Neuronal stem cell (in vitro differentiated cells): Measurements from ENCODE around the gene FAM20C.
"Not testable (repeated sequence)": the region's sequence is repeated elsewhere in the genome, so short reads cannot be mapped to it uniquely, and the experiment has no call there.

Experiments used
- DNase-seq: peaks from one replicate; pipeline ENCODE4 v3.0.0-alpha.2; 2013; ENCODE audit warnings: low spot score
- H2AFZ ChIP-seq: one replicate; pipeline ENCODE4 v1.6.1; 2013; ENCODE audit warnings: mild to moderate bottlenecking, low read length, inconsistent platforms
- H2AK5ac ChIP-seq: 2 replicates; pipeline ENCODE4 v1.6.1; 2013; ENCODE audit warnings: low read depth, mild to moderate bottlenecking, inconsistent platforms, low read length, moderate library complexity, mixed read lengths
- H2BK120ac ChIP-seq: 2 replicates; pipeline ENCODE4 v1.6.1; 2013; ENCODE audit warnings: low read depth, mild to moderate bottlenecking, inconsistent platforms, low read length, moderate library complexity, mixed read lengths
- H2BK12ac ChIP-seq: one replicate; pipeline ENCODE4 v1.6.1; 2013; ENCODE audit warnings: low read length, inconsistent platforms
- H2BK15ac ChIP-seq: 2 replicates; pipeline ENCODE4 v1.6.1; 2013; ENCODE audit warnings: mild to moderate bottlenecking, low read length, inconsistent platforms, mixed read lengths
- H2BK5ac ChIP-seq: one replicate; pipeline ENCODE4 v1.6.1; 2013; ENCODE audit warnings: inconsistent platforms, mild to moderate bottlenecking, low read length, moderate library complexity
- H3K14ac ChIP-seq: one replicate; pipeline ENCODE4 v1.6.1; 2013; ENCODE audit warnings: low read length, inconsistent platforms
- H3K18ac ChIP-seq: 2 replicates; pipeline ENCODE4 v1.6.1; 2013; ENCODE audit warnings: low read length, inconsistent platforms
- H3K23ac ChIP-seq: 2 replicates; pipeline ENCODE4 v1.6.1; 2013; ENCODE audit warnings: low read depth, mild to moderate bottlenecking, mixed read lengths, low read length, inconsistent platforms; ENCODE audit not compliant: poor library complexity
- H3K27ac ChIP-seq: replicated peaks from 3 replicates; pipeline ENCODE4 v1.5.1; 2013; ENCODE audit warnings: low read length, inconsistent platforms
- H3K27me3 ChIP-seq, 3 experiments: 2 replicates each; pipeline ENCODE4 v1.6.1; 2013; ENCODE audit warnings: low read length in 3 of 3, mild to moderate bottlenecking in 2 of 3, inconsistent platforms in 1 of 3, low read depth in 1 of 3, mixed read lengths in 1 of 3, moderate library complexity in 1 of 3; ENCODE audit not compliant: control insufficient read depth in 3 of 3, insufficient read depth in 3 of 3
- H3K36me3 ChIP-seq, 2 donors: replicated peaks in 1 of 2; 2 replicates each; pipeline ENCODE4 v1.6.1; 2013; ENCODE audit warnings: low read length in 2 of 2; ENCODE audit not compliant: control insufficient read depth in 2 of 2, insufficient read depth in 2 of 2
- H3K4ac ChIP-seq: 2 replicates; pipeline ENCODE4 v1.6.1; 2013; ENCODE audit warnings: inconsistent platforms, mild to moderate bottlenecking, low read length, moderate library complexity
- H3K4me1 ChIP-seq, 2 donors: 1 replicate in 1 of 2; 2 replicates in 1 of 2; pipeline ENCODE4 v1.6.1; 2013; ENCODE audit warnings: low read length in 2 of 2, low read depth in 1 of 2; ENCODE audit not compliant: control insufficient read depth in 2 of 2, insufficient read depth in 1 of 2
- H3K4me2 ChIP-seq: one replicate; pipeline ENCODE4 v1.6.1; 2013; ENCODE audit warnings: mild to moderate bottlenecking, low read length, inconsistent platforms; ENCODE audit not compliant: insufficient read depth, poor library complexity, severe bottlenecking
- H3K4me3 ChIP-seq, 2 donors: 2 replicates each; pipeline ENCODE4 v1.5.1; 2013; ENCODE audit warnings: low read length in 2 of 2, mild to moderate bottlenecking in 2 of 2, inconsistent platforms in 1 of 2, moderate library complexity in 1 of 2
- H3K79me1 ChIP-seq: one replicate; pipeline ENCODE4 v1.6.1; 2013; ENCODE audit warnings: low read depth, mild to moderate bottlenecking, inconsistent platforms, low read length, moderate library complexity
- H3K9ac ChIP-seq: one replicate; pipeline ENCODE4 v1.6.1; 2013; ENCODE audit warnings: mild to moderate bottlenecking, low read depth, low read length, inconsistent platforms; ENCODE audit not compliant: poor library complexity
- H3K9me3 ChIP-seq, 2 donors: replicated peaks in 1 of 2; 2 replicates each; pipeline versions ENCODE3 to v1.6.1; 2013; ENCODE audit warnings: low read length in 2 of 2, mild to moderate bottlenecking in 2 of 2, inconsistent platforms in 1 of 2, low read depth in 1 of 2, mixed read lengths in 1 of 2, moderate library complexity in 1 of 2; ENCODE audit not compliant: control insufficient read depth in 2 of 2, insufficient read depth in 1 of 2
- H4K8ac ChIP-seq: one replicate; pipeline ENCODE4 v1.6.1; 2013; ENCODE audit warnings: low read depth, mild to moderate bottlenecking, inconsistent platforms, low read length, moderate library complexity
- H4K91ac ChIP-seq: one replicate; pipeline ENCODE4 v1.6.1; 2013; ENCODE audit warnings: low read length, low read depth, mild to moderate bottlenecking, inconsistent platforms; ENCODE audit not compliant: poor library complexity
- WGBS, 2 donors: extraction: QIAGEN DNeasy Blood & Tissue Kit; methylation state at CpG; one replicate each; pipeline ENCODE4 v1.1.7; 2013; ENCODE audit warnings: missing lambda C conversion rate in 2 of 2, mixed read lengths in 1 of 2; ENCODE audit not compliant: insufficient read length in 2 of 2, insufficient replicate concordance in 1 of 2; ENCODE audit errors: extremely low coverage in 2 of 2; 5-methylcytosine and 5-hydroxymethylcytosine counted together

The FAM20C gene

DNA sequence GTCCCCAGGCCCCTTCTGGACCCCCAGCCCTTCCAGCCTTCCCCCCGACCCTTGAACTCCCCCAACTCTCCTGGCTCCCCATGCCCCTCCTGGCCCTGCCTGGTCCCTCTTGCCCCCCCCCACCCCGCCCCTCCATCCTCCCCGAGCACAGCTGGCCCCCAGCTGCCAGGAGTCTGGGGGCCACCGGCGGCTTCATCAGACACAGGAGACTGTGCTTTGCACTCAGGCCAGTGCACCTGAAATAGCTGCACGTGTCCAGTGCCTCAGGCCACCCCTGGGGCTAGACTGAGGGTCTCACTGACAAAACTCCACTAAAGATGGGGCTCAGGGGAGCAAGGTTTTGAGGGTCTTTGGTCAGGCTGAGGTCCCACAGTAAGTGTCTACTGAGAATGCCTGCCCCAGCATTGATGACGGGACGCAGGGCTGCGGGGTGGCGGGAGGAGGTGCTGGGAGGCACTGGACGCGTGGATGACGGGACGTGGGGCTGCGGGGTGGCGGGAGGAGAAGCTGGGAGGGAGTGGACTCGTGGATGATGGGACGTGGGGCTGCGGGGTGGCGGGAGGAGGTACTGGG lies 104.1 kb downstream of the FAM20C start:
- Histone ChIP-seq H3K4me1 (peaks cover 0 to 3% of the 10 kb centered on the region in 2 donors), H3K27ac (no peak overlapping the region), H4K8ac (no peak overlapping the region), H2BK5ac (no peak overlapping the region), H3K23ac (peak overlapping the region; percentile 70), H3K14ac (no peak overlapping the region), H2AK5ac (no peak overlapping the region), H3K36me3 (no peaks in the 10 kb centered on the region), H3K4me3 (no peak overlapping the region), H3K9me3 (peaks cover 0 to 5% of the 10 kb centered on the region in 2 donors), H2BK12ac (no peak overlapping the region), H3K4me2 (no peak overlapping the region), H4K91ac (no peak overlapping the region), H3K4ac (no peak overlapping the region), H2BK120ac (no peak overlapping the region), H3K79me1 (no peaks in the 10 kb centered on the region), H3K27me3 (peaks cover 0 to 24% (median 14%) of the 10 kb centered on the region in 3 experiments), H2BK15ac (no peak overlapping the region), H3K9ac (peak overlapping the region; percentile 35), H3K18ac (peak overlapping the region; percentile 54), H2AFZ (no peak overlapping the region)
- no CpG with 5 or more reads among the region's 20 CpGs for WGBS, 2 donors
- DNase-seq: no peak

DNA sequence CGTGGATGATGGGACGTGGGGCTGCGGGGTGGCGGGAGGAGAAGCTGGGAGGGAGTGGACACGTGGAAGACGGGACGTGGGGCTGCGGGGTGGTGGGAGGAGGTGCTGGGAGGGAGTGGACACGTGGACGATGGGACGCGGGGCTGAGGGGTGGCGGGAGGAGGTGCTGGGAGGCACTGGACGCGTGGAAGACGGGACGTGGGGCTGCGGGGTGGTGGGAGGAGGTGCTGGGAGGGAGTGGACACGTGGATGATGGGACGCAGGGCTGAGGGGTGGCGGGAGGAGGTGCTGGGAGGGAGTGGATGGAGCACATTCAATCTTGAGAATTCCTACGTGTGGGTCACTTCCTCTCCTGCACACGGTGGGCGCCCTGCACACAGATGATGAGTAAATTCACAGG lies 104.8 kb downstream of the FAM20C start:
- not testable (repeated sequence) for H3K4ac ChIP-seq, H3K9me3 ChIP-seq, H2BK5ac ChIP-seq, H2BK120ac ChIP-seq, H3K14ac ChIP-seq, H3K4me3 ChIP-seq, H3K4me2 ChIP-seq, H3K27ac ChIP-seq, H4K8ac ChIP-seq, DNase-seq, H4K91ac ChIP-seq, H3K79me1 ChIP-seq, H2BK15ac ChIP-seq, H3K4me1 ChIP-seq, H3K36me3 ChIP-seq, H2BK12ac ChIP-seq, H2AFZ ChIP-seq, H3K9ac ChIP-seq, H3K23ac ChIP-seq
- no CpG with 5 or more reads among the region's 24 CpGs for WGBS, 2 donors
- Histone ChIP-seq H2AK5ac (peak overlapping the region; percentile 5), H3K18ac (peak overlapping the region; percentile 27), H3K27me3 (peaks cover 0 to 23% (median 8%) of the 10 kb centered on the region in 3 experiments)

DNA sequence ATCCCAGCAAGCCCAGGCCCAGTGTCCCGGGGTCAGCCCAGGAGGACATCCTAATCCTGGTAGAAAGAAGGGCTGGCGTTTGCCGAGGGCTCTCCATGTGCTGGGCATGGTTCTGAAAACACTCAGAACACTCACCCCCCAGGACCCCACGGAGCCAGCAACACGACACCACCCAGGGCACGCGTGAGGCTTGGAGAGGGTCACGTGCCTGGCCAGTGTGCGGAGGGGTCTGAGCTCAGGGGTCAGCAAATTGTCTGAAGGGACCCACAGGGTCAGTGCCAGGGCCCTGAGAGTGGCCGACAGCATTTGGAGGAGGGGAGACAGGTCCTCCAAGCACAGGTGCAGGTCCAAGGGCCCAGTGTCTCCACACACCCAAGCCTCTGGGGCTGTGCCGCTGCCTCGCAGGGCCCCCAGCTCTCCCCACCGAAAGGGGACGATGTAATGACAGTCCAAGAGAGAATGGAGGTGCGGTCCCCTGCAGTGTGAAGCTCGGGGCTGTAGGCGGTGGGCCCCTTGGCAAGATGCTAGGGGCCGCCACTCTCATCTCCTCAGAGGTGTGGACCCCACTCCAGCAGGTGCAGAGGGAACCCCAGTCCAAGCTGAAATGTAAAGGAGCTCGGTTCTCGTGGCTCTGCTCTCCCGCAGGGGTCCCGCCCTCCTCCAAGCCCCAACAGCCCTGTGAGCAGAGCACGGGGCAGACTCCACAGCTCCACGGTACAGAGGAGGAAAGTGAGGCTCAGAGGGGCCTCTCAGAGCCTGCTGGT lies 105.4 kb downstream of the FAM20C start:
- Histone ChIP-seq H3K27ac (no peak overlapping the region), H2BK5ac (no peak overlapping the region), H3K36me3 (no peaks in the 10 kb centered on the region), H3K79me1 (no peaks in the 10 kb centered on the region), H3K18ac (peak overlapping the region; percentile 27), H2BK15ac (no peak overlapping the region), H3K4me1 (peaks cover 0 to 3% of the 10 kb centered on the region in 2 donors), H4K91ac (no peak overlapping the region), H3K9ac (no peak overlapping the region), H3K23ac (no peak overlapping the region), H3K4me2 (no peak overlapping the region), H2AK5ac (peak overlapping the region; percentile 5), H3K9me3 (peaks cover 0 to 3% of the 10 kb centered on the region in 2 donors), H3K4me3 (no peak overlapping the region), H3K27me3 (peaks cover 0 to 21% (median 2%) of the 10 kb centered on the region in 3 experiments), H3K4ac (no peak overlapping the region), H2AFZ (no peak overlapping the region), H2BK120ac (no peak overlapping the region), H4K8ac (no peak overlapping the region), H3K14ac (peak overlapping the region; percentile 83), H2BK12ac (no peak overlapping the region)
- WGBS, 2 donors: no CpG with 5 or more reads among the region's 24 CpGs
- DNase-seq: no peak

DNA sequence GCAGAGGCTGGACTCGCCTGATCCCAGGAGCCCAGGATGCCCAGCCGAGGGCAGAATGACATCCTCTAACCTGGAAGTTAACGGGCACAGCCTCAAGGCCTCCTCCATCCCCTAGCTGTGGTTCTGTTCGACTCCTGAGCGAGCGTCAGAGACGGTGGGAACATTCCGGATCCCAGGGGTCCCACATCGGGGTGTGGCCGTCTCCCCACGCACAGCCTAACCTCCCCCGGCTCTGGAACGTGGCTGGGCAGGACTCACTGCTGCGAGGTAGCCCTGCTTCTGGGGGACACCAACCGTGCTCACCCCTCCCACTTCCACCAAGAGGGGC lies 106.0 kb downstream of the FAM20C start:
- Histone ChIP-seq H3K4me3 (no peak overlapping the region), H4K91ac (no peak overlapping the region), H2BK15ac (no peak overlapping the region), H2BK5ac (no peak overlapping the region), H3K23ac (no peak overlapping the region), H3K18ac (peak overlapping the region; percentile 58), H2BK12ac (no peak overlapping the region), H3K4me2 (no peak overlapping the region), H3K27ac (no peak overlapping the region), H3K79me1 (no peaks in the 10 kb centered on the region), H2AFZ (no peak overlapping the region), H4K8ac (no peak overlapping the region), H3K4ac (no peak overlapping the region), H2AK5ac (no peak overlapping the region), H3K4me1 (peaks cover 0 to 3% of the 10 kb centered on the region in 2 donors), H3K9me3 (peaks cover 0 to 3% of the 10 kb centered on the region in 2 donors), H3K14ac (no peak overlapping the region), H3K27me3 (peaks cover 0 to 21% (median 0%) of the 10 kb centered on the region in 3 experiments), H3K9ac (no peak overlapping the region), H3K36me3 (no peaks in the 10 kb centered on the region), H2BK120ac (no peak overlapping the region)
- no CpG with 5 or more reads among the region's 15 CpGs for WGBS, 2 donors
- no peak for DNase-seq
